CD1c-positive myeloid dendritic cell (primary cell): ENCODE results near the gene NHSL2.
"Not testable (repeated sequence)": the region's sequence is repeated elsewhere in the genome, so short reads cannot be mapped to it uniquely, and the experiment has no call there.

Experiments
- DNase-seq: peaks from one replicate; pipeline ENCODE4 v3.0.0-alpha.2; 2016; ENCODE audit errors: extremely low spot score

Gene NHSL2

GRCh38 chrX:72041871-72042851 is 131.5 kb downstream of the NHSL2 start:
- DNase-seq, result no peak

GRCh38 chrX:72042852-72043248 is 132.2 kb downstream of the NHSL2 start:
- no peak for DNase-seq

GRCh38 chrX:72043636-72044035 is 133.0 kb downstream of the NHSL2 start:
- no peak for DNase-seq

- no peak for DNase-seq
These were observed 134.5 kb downstream of the NHSL2 start for GRCh38 chrX:72045141-72045540.

GRCh38 chrX:72045552-72046277 is 135.1 kb downstream of the NHSL2 start:
- no peak for DNase-seq

- DNase-seq, result no peak
These were observed 135.8 kb downstream of the NHSL2 start for GRCh38 chrX:72046447-72046846.

GRCh38 chrX:72048510-72049455 is 138.1 kb downstream of the NHSL2 start:
- DNase-seq, result no peak

- DNase-seq, result no peak
These were observed 139.4 kb downstream of the NHSL2 start for GRCh38 chrX:72050011-72050410.

GRCh38 chrX:72051589-72051988 is 140.9 kb downstream of the NHSL2 start:
- no peak for DNase-seq

GRCh38 chrX:72052415-72053090 is 141.9 kb downstream of the NHSL2 start:
- no peak for DNase-seq

- no peak for DNase-seq
These were observed 142.9 kb downstream of the NHSL2 start for GRCh38 chrX:72053508-72053907.

GRCh38 chrX:72054779-72055489 is 144.3 kb downstream of the NHSL2 start:
- DNase-seq, result no peak

- DNase-seq, result peak; percentile 47
These were observed 146.7 kb downstream of the NHSL2 start for GRCh38 chrX:72057331-72057730.

- DNase-seq, result no peak
These were observed 147.2 kb downstream of the NHSL2 start for GRCh38 chrX:72057849-72058248.

GRCh38 chrX:72058346-72058745 is 147.7 kb downstream of the NHSL2 start:
- DNase-seq, result not testable (repeated sequence)

- no peak for DNase-seq
These were observed 149.7 kb downstream of the NHSL2 start for GRCh38 chrX:72060196-72060920.

- DNase-seq, result no peak
These were observed 150.4 kb downstream of the NHSL2 start for GRCh38 chrX:72060921-72061490.

- no peak for DNase-seq
These were observed 152.3 kb downstream of the NHSL2 start for GRCh38 chrX:72062916-72063315.
